ENCODE data around the gene ACTG2. TPM values are rescaled to one million over a fixed set of nuclear protein-coding genes. Genes with fewer than 3 reads are reported as not detected.

The ACTG2 gene
- total RNA-seq, 1 experiment from 2014 or later: 2.7 TPM

DNA sequence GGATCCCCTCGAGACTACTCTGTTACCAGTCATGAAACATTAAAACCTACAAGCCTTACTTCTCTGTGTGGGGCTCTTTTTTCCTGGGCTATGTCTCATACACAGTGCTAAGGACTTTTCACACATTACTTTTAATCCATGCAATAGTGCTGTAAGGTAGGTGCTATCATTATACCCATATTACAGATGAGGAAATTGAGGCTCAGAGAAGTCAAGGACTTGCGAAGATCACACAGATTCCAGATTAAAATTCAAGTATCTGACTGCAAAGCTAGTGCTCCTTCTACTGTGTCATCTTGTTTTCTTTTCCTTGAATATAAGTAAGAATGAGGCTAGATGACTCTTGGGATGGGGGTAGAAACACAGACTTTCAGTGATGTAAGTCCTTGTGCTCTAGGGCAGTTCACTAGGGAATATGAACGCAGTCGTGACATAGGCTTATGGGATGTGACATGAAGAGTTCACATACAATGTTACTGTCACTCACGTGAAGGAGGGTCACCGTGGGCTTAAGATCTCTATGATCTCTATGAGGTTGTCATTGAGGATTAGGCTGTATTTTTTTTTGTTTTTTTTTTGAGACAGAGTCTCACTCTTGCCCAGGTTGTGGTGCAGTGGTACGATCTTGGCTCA is 26.9 kb downstream of the ACTG2 start:
- H3K4me3 ChIP-seq (ENCODE audit: low read depth, low read length, poor library complexity, severe bottlenecking): no peak overlapping the region
- ChIA-PET POLR2A (ENCODE audit: low non-redundant PET) (no interaction called here), CTCF (no interaction called here)
- H3K4me1 ChIP-seq (ENCODE audit: insufficient read depth, low read length, poor library complexity, severe bottlenecking): no peaks in the 10 kb centered on the region
- DNase-seq (ENCODE audit: low spot score): no peak
- TF ChIP-seq, protein P1, sequence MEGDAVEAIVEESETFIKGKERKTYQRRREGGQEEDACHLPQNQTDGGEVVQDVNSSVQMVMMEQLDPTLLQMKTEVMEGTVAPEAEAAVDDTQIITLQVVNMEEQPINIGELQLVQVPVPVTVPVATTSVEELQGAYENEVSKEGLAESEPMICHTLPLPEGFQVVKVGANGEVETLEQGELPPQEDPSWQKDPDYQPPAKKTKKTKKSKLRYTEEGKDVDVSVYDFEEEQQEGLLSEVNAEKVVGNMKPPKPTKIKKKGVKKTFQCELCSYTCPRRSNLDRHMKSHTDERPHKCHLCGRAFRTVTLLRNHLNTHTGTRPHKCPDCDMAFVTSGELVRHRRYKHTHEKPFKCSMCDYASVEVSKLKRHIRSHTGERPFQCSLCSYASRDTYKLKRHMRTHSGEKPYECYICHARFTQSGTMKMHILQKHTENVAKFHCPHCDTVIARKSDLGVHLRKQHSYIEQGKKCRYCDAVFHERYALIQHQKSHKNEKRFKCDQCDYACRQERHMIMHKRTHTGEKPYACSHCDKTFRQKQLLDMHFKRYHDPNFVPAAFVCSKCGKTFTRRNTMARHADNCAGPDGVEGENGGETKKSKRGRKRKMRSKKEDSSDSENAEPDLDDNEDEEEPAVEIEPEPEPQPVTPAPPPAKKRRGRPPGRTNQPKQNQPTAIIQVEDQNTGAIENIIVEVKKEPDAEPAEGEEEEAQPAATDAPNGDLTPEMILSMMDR (conservative IDR thresholded peaks at IDR 0.05; ENCODE audit: low read depth, low read length): no peak
- TF ChIP-seq EZH2 (IDR thresholded peaks at IDR 0.05; ENCODE audit: borderline replicate concordance, low read depth, low read length, poor library complexity, severe bottlenecking): no peak
- no peaks in the 10 kb centered on the region for H3K27me3 ChIP-seq (replicated peaks; ENCODE audit: insufficient read depth, low read depth, low read length, poor library complexity)
- no peaks in the 10 kb centered on the region for H3K9me3 ChIP-seq (ENCODE audit: low read depth, low read length, poor library complexity, severe bottlenecking)
- intact Hi-C loops (cut with micrococcal nuclease; ENCODE audit: unreplicated experiment): no loop called here
- no TSS peak for BruUV-seq (replicated peaks)
- H3K27ac ChIP-seq (ENCODE audit: low read depth, low read length, poor library complexity, severe bottlenecking): no peak overlapping the region
- no peaks in the 10 kb centered on the region for H3K36me3 ChIP-seq (ENCODE audit: insufficient read depth, low read length, poor library complexity, severe bottlenecking)

DNA sequence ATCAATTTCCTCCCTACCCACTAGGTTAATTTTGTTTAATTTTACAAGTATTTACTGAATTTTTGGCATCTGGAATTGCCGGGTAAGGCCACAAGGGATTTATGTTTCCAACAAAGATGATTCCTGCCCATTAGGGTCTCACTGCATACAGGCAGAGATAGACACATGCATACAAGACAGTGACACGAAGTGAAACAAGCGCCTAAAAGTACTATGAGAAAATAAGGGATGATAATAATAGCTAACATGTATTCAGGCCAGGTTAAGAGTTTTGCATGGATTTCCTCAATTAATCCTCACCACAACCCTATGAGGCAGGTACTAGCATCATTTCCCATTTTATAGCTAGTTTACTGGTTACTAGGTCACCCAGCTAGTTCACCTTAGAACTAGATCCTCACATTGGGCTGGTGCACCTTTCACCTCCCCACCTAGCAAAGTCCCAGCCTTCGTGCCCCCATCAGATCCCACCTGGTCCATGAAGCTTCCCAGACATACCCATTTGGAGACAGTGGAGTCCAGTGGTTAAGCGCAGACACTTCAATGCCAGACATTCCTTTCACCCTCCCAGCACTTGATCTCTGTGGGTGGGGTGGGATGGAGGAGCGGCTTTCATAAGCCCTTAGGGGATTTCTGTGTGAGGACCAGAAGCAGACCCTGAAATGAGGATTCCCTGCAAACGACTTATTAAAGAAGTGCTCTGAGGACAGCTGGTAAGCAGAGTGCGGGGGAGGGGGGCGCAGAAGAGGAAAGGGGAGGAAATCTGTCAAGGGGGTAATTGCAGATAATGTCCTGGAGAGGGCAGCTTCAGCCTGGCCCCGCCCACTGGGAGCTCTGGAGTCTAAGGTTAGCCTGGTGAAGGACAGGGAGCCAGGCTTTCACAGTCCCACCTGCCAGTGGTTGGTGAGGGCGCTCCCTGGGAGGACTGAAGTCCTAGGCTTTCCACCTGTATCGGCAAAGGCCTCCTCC is 28.1 kb downstream of the ACTG2 start:
- H3K4me3 ChIP-seq (ENCODE audit: low read depth, low read length, poor library complexity, severe bottlenecking): no peak overlapping the region
- H3K27me3 ChIP-seq (replicated peaks; ENCODE audit: insufficient read depth, low read depth, low read length, poor library complexity): no peaks in the 10 kb centered on the region
- no peak overlapping the region for H3K27ac ChIP-seq (ENCODE audit: low read depth, low read length, poor library complexity, severe bottlenecking)
- ChIA-PET CTCF (no interaction called here), POLR2A (ENCODE audit: low non-redundant PET) (no interaction called here)
- TF ChIP-seq, protein P1 (conservative IDR thresholded peaks at IDR 0.05; ENCODE audit: low read depth, low read length): peak; percentile 21; the same call in 1 of the 2 replicates
- TF ChIP-seq EZH2 (IDR thresholded peaks at IDR 0.05; ENCODE audit: borderline replicate concordance, low read depth, low read length, poor library complexity, severe bottlenecking): no peak
- no peaks in the 10 kb centered on the region for H3K36me3 ChIP-seq (ENCODE audit: insufficient read depth, low read length, poor library complexity, severe bottlenecking)
- H3K9me3 ChIP-seq (ENCODE audit: low read depth, low read length, poor library complexity, severe bottlenecking): no peaks in the 10 kb centered on the region
- no TSS peak for BruUV-seq (replicated peaks)
- intact Hi-C loops (cut with micrococcal nuclease; ENCODE audit: unreplicated experiment): no loop called here
- no peaks in the 10 kb centered on the region for H3K4me1 ChIP-seq (ENCODE audit: insufficient read depth, low read length, poor library complexity, severe bottlenecking)
- peak; percentile 50 for DNase-seq (ENCODE audit: low spot score)

DNA sequence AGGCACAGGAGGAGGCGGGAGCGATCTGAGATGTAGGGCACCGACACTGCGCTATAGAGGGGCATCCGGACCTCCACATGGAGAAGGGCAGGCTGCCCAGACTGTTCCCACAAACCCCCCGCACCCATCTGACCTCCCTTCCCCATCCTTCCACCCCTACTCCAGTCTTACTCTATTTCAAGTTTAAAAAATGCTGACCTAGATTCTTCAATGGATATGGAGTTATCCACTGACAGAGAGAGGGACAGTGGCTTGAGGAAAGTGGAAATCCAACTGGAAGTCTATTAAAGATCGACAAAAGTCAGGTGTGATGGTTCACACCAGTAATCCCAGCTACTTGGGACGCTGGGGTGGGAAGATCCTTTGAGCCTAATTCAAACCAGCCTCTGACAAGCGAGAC is 28.8 kb downstream of the ACTG2 start:
- H3K36me3 ChIP-seq (ENCODE audit: insufficient read depth, low read length, poor library complexity, severe bottlenecking): no peaks in the 10 kb centered on the region
- ChIA-PET POLR2A (ENCODE audit: low non-redundant PET) (no interaction called here), CTCF (no interaction called here)
- no peaks in the 10 kb centered on the region for H3K9me3 ChIP-seq (ENCODE audit: low read depth, low read length, poor library complexity, severe bottlenecking)
- TF ChIP-seq EZH2 (IDR thresholded peaks at IDR 0.05; ENCODE audit: borderline replicate concordance, low read depth, low read length, poor library complexity, severe bottlenecking): no peak
- TF ChIP-seq, protein P1 (conservative IDR thresholded peaks at IDR 0.05; ENCODE audit: low read depth, low read length): 0 out of 2 replicates have a peak, but pooled peaks have one; percentile 1
- intact Hi-C loops (cut with micrococcal nuclease; ENCODE audit: unreplicated experiment): no loop called here
- no peaks in the 10 kb centered on the region for H3K27me3 ChIP-seq (replicated peaks; ENCODE audit: insufficient read depth, low read depth, low read length, poor library complexity)
- DNase-seq (ENCODE audit: low spot score): no peak
- H3K4me1 ChIP-seq (ENCODE audit: insufficient read depth, low read length, poor library complexity, severe bottlenecking): no peaks in the 10 kb centered on the region
- BruUV-seq (replicated peaks): no TSS peak
- no peak overlapping the region for H3K4me3 ChIP-seq (ENCODE audit: low read depth, low read length, poor library complexity, severe bottlenecking)
- H3K27ac ChIP-seq (ENCODE audit: low read depth, low read length, poor library complexity, severe bottlenecking): no peak overlapping the region
